IMR-90 (cell line): ENCODE data around the gene NEO1. TPM values are rescaled to one million over a fixed set of nuclear protein-coding genes. Genes with fewer than 3 reads are reported as not detected.

Experiments
- ATAC-seq: fragments of 200-7000 bp; cut with Tn5 transposase; 2 replicates; pipeline ENCODE4 v1.9.1; 2020; ENCODE audit warnings: low read depth, mild to moderate bottlenecking, moderate library complexity
- BruUV-seq: library from RNA; stranded (reverse); fragments of 400-500 nt; replicated peaks from 2 replicates; lab custom pipeline; 2021; lab: Mats Ljungman, UMichigan
- CTCF ChIA-PET: fragments of 300-600 bp; formaldehyde crosslinking; extraction: SDS; loops from one replicate; lab custom pipeline; 2021; ENCODE audit warnings: antibody characterized with exemption; lab: Yijun Ruan, JAX
- POLR2A ChIA-PET: fragments of 300-600 bp; sonication (Branson Sonifier 250); formaldehyde crosslinking; loops from one replicate; lab custom pipeline; 2022; ENCODE audit warnings: antibody characterized with exemption; ENCODE audit not compliant: unreplicated experiment; lab: Charles Lee
- DNase-seq: peaks from one replicate; pipeline ENCODE4 v3.0.0; 2013
- H2AFZ ChIP-seq: replicated peaks from 2 replicates; pipeline ENCODE3; 2013; ENCODE audit warnings: low read length, mild to moderate bottlenecking; ENCODE audit not compliant: poor library complexity
- H2AK5ac ChIP-seq: 2 replicates; pipeline ENCODE4 v1.6.1; 2013; ENCODE audit warnings: low read depth, low read length, inconsistent platforms
- H2AK9ac ChIP-seq: replicated peaks from 2 replicates; pipeline ENCODE3; 2013; ENCODE audit warnings: mild to moderate bottlenecking, low read depth, low read length, moderate library complexity; ENCODE audit not compliant: poor library complexity
- H2BK120ac ChIP-seq: 2 replicates; pipeline ENCODE4 v1.6.1; 2013; ENCODE audit warnings: low read depth, low read length, inconsistent platforms
- H2BK15ac ChIP-seq: 3 replicates; pipeline ENCODE4 v1.6.1; 2013; ENCODE audit warnings: low read depth, low read length, inconsistent platforms
- H2BK20ac ChIP-seq: 2 replicates; pipeline ENCODE4 v1.6.1; 2013; ENCODE audit warnings: low read depth, mild to moderate bottlenecking, inconsistent platforms, low read length, moderate library complexity
- H2BK5ac ChIP-seq: 2 replicates; pipeline ENCODE4 v1.6.1; 2013; ENCODE audit warnings: mild to moderate bottlenecking, low read depth, low read length, inconsistent platforms; ENCODE audit not compliant: poor library complexity, severe bottlenecking
- H3K14ac ChIP-seq: replicated peaks from 2 replicates; pipeline ENCODE4 v1.6.1; 2013; ENCODE audit warnings: low read depth, low read length, inconsistent platforms
- H3K18ac ChIP-seq: 2 replicates; pipeline ENCODE4 v1.6.1; 2013; ENCODE audit warnings: low read depth, low read length, control low read depth
- H3K23ac ChIP-seq: 2 replicates; pipeline ENCODE4 v1.6.1; 2013; ENCODE audit warnings: low read depth, low read length, inconsistent platforms
- H3K27ac ChIP-seq: 2 replicates; pipeline ENCODE4 v1.5.1; 2013; ENCODE audit warnings: mild to moderate bottlenecking, control low read depth, low read length; ENCODE audit not compliant: insufficient read depth
- H3K27me3 ChIP-seq: 2 replicates; pipeline ENCODE4 v1.6.1; 2013; ENCODE audit warnings: low read length; ENCODE audit not compliant: control insufficient read depth, insufficient read depth
- H3K36me3 ChIP-seq: 2 replicates; pipeline ENCODE4 v1.6.1; 2013; ENCODE audit warnings: low read length, mixed read lengths; ENCODE audit not compliant: control insufficient read depth, insufficient read depth
- H3K4ac ChIP-seq: 2 replicates; pipeline ENCODE4 v1.6.1; 2013; ENCODE audit warnings: low read depth, low read length, inconsistent platforms
- H3K4me1 ChIP-seq: 2 replicates; pipeline ENCODE4 v1.6.1; 2013; ENCODE audit warnings: low read length, mixed read lengths; ENCODE audit not compliant: control insufficient read depth, insufficient read depth
- H3K4me2 ChIP-seq: 2 replicates; pipeline ENCODE4 v1.6.1; 2013; ENCODE audit warnings: low read depth, mild to moderate bottlenecking, control low read depth, low read length, moderate library complexity
- H3K4me3 ChIP-seq: 2 replicates; pipeline ENCODE4 v1.5.1; 2013; ENCODE audit warnings: low read depth, mild to moderate bottlenecking, control low read depth, low read length, moderate library complexity; ENCODE audit not compliant: insufficient read depth
- H3K56ac ChIP-seq: 2 replicates; pipeline ENCODE4 v1.6.1; 2013; ENCODE audit warnings: low read length, inconsistent platforms; ENCODE audit not compliant: insufficient read depth; ENCODE audit errors: extremely low read depth
- H3K79me1 ChIP-seq, 2 experiments: 2 replicates each; pipeline ENCODE4 v1.6.1; 2013; ENCODE audit warnings: low read length in 2 of 2, inconsistent platforms in 1 of 2, low read depth in 1 of 2
- H3K9ac ChIP-seq: 2 replicates; pipeline ENCODE4 v1.6.1; 2013; ENCODE audit warnings: low read depth, low read length, control low read depth
- H3K9me1 ChIP-seq: 2 replicates; pipeline ENCODE4 v1.6.1; 2013; ENCODE audit warnings: low read length, inconsistent platforms; ENCODE audit not compliant: insufficient read depth
- H3K9me3 ChIP-seq: 2 replicates; pipeline ENCODE4 v1.6.1; 2013; ENCODE audit warnings: low read length; ENCODE audit not compliant: control insufficient read depth, insufficient read depth
- H4K20me1 ChIP-seq: 2 replicates; pipeline ENCODE4 v1.6.1; 2013; ENCODE audit warnings: low read length, inconsistent platforms; ENCODE audit not compliant: insufficient read depth
- H4K5ac ChIP-seq: 2 replicates; pipeline ENCODE4 v1.6.1; 2013; ENCODE audit warnings: mild to moderate bottlenecking, low read depth, low read length, control low read depth
- H4K8ac ChIP-seq, 2 experiments: 2 replicates each; pipeline ENCODE4 v1.6.1; 2013; ENCODE audit warnings: low read depth in 2 of 2, low read length in 2 of 2, control low read depth in 1 of 2, inconsistent platforms in 1 of 2
- H4K91ac ChIP-seq: 2 replicates; pipeline ENCODE4 v1.6.1; 2013; ENCODE audit warnings: low read depth, low read length, inconsistent platforms; ENCODE audit not compliant: insufficient read depth
- CEBPB ChIP-seq: IDR thresholded peaks from 2 replicates; pipeline ENCODE4 v1.6.1; 2012; ENCODE audit warnings: low read depth, low read length, improper control_type of control experiment
- CTCF ChIP-seq: conservative IDR thresholded peaks from 2 replicates; pipeline ENCODE4 v1.5.1; 2012; ENCODE audit warnings: mild to moderate bottlenecking, low read depth, low read length, improper control_type of control experiment
- WGBS, 2 experiments: methylation state at CpG; one replicate each; pipeline versions ENCODE4 v1.1.5 to v1.1.7; 2013; ENCODE audit warnings: missing lambda C conversion rate in 2 of 2; ENCODE audit not compliant: insufficient read length in 1 of 2; ENCODE audit errors: extremely low coverage in 2 of 2; 5-methylcytosine and 5-hydroxymethylcytosine counted together
- dilution Hi-C: fragments of 300-500 bp; cut with HindIII; formaldehyde crosslinking; loops from one replicate; pipeline ENCODE4 v1.14.3; 2018; ENCODE audit warnings: low sequenced_read_pairs; ENCODE audit not compliant: unreplicated experiment
- in situ Hi-C: fragments of 300-500 bp; cut with MboI; formaldehyde crosslinking; loops from 3 replicates; pipeline ENCODE4 v1.14.3; 2019; ENCODE audit warnings: low sequenced_read_pairs, inconsistent platforms, mixed read lengths
- intact Hi-C: fragments of 100-400 bp; cut with micrococcal nuclease; formaldehyde crosslinking; loops from 2 replicates; pipeline ENCODE4 v1.10.0; 2022
- polyA plus RNA-seq, 3 experiments: library from polyadenylated mRNA; depleted of rRNA; stranded (reverse); fragments of >200 nt; gene quantifications; 2 replicates each; pipeline ENCODE4 v1.2.3, GENCODE V29; 2012; ENCODE audit warnings: low replicate concordance in 1 of 3
- total RNA-seq: library from RNA; depleted of rRNA; stranded (reverse); fragments of >200 nt; gene quantifications from 2 replicates; pipeline ENCODE4 v1.2.3, GENCODE V29; 2012

Gene NEO1
- total and polyA plus RNA-seq, 2 of the 4 experiments (the other 2 are of a cell fraction), result 16.3 to 18.5 TPM

- H3K18ac ChIP-seq, result peak overlapping the region; percentile 67; the same call in 1 of the 2 replicates
- no peak overlapping the region for H4K5ac ChIP-seq
- H3K9me1 ChIP-seq, result peaks cover 5% of the 10 kb centered on the region; the same call in 1 of the 2 replicates
- H2AK5ac ChIP-seq, result no peak overlapping the region
- H3K9me3 ChIP-seq, result no peaks in the 10 kb centered on the region
- peaks cover 5% of the 10 kb centered on the region; the same call in 1 of the 2 replicates for H4K20me1 ChIP-seq
- TF ChIP-seq CTCF (no peak), CEBPB (peak; percentile 91)
- dilution Hi-C loops, result no loop called here
- in situ Hi-C loops, result no loop called here
- ChIA-PET POLR2A (interaction anchor here (0.5 kb wide), 1 partner anchor 244 kb away, joined by 15 read pairs; no protein-coding TSS in a partner anchor), CTCF (interaction anchor here (1.0 kb wide), 1 partner anchor 162 kb away, joined by 4 read pairs; no protein-coding TSS in a partner anchor)
- no peak overlapping the region for H3K9ac ChIP-seq
- no peak overlapping the region for H2AK9ac ChIP-seq
- peaks cover 9 to 34% of the 10 kb centered on the region in 2 experiments for H3K79me1 ChIP-seq
- no peak overlapping the region for H2BK15ac ChIP-seq
- no peak overlapping the region for H2BK5ac ChIP-seq
- H3K56ac ChIP-seq, result no peak overlapping the region
- no peak overlapping the region for H3K27ac ChIP-seq
- H3K4me1 ChIP-seq, result peaks cover 8% of the 10 kb centered on the region
- BruUV-seq, result no TSS peak
- no peak overlapping the region; the same call in 1 of the 2 replicates for H3K4ac ChIP-seq
- no peak overlapping the region for H3K4me3 ChIP-seq
- no peaks in the 10 kb centered on the region for H3K27me3 ChIP-seq
- H3K4me2 ChIP-seq, result peak overlapping the region; percentile 76
- ATAC-seq, result peak; percentile 66
- peak; percentile 90 for DNase-seq
- no peaks in the 10 kb centered on the region for H3K36me3 ChIP-seq
- no peak overlapping the region for H3K23ac ChIP-seq
- peak overlapping the region in 1 of 2 experiments; percentile 60; a peak in 1 of 4 replicates for H4K8ac ChIP-seq
- H2BK20ac ChIP-seq, result no peak overlapping the region
- no peak overlapping the region for H2AFZ ChIP-seq
- no peak overlapping the region for H3K14ac ChIP-seq
- intact Hi-C loops, result loop anchor here (10.0 kb wide), 1 partner anchor 174 kb away; no protein-coding TSS in a partner anchor
- H2BK120ac ChIP-seq, result no peak overlapping the region
- no CpG with 5 or more reads among the region's 2 CpGs for WGBS, 2 experiments
- no peak overlapping the region for H4K91ac ChIP-seq
These were observed 26.5 kb downstream of the NEO1 start for GRCh38 chr15:73078722-73079121.
